CD14-positive monocyte (primary cell): Measurements from ENCODE around the gene HMOX1. TPM values are rescaled to one million over a fixed set of nuclear protein-coding genes. Genes with fewer than 3 reads are reported as not detected.

Experiments used
- DNase-seq, 3 donors: peaks; one replicate each; pipeline ENCODE4 v3.0.0-alpha.2; 2011 to 2022
- H2AFZ ChIP-seq: 2 replicates; pipeline ENCODE4 v1.6.0; 2012; ENCODE audit warnings: mild to moderate bottlenecking, low read depth, low read length, inconsistent platforms; ENCODE audit not compliant: insufficient read depth, poor library complexity, severe bottlenecking
- H3K27ac ChIP-seq, 2 donors: 1 replicate in 1 of 2; 2 replicates in 1 of 2; pipeline ENCODE4 v1.5.1; 2012 to 2013; ENCODE audit warnings: low read length in 2 of 2, control low read depth in 1 of 2, inconsistent platforms in 1 of 2, low read depth in 1 of 2, mild to moderate bottlenecking in 1 of 2
- H3K27me3 ChIP-seq, 2 donors: one replicate each; pipeline versions ENCODE4 v1.6.0 to v1.6.1; 2011 to 2013; ENCODE audit warnings: low read length in 2 of 2; ENCODE audit not compliant: control insufficient read depth in 2 of 2, insufficient read depth in 2 of 2
- H3K36me3 ChIP-seq, 2 donors: replicated peaks in 1 of 2; 1 replicate in 1 of 2; 2 replicates in 1 of 2; pipeline versions ENCODE4 v1.5.1 to v1.6.1; 2012 to 2013; ENCODE audit warnings: low read length in 2 of 2, control low read depth in 1 of 2, inconsistent platforms in 1 of 2, mild to moderate bottlenecking in 1 of 2; ENCODE audit not compliant: insufficient read depth in 2 of 2, control insufficient read depth in 1 of 2
- H3K4me1 ChIP-seq, 2 donors: 1 replicate in 1 of 2; 2 replicates in 1 of 2; pipeline versions ENCODE4 v1.5.1 to v1.6.1; 2012 to 2013; ENCODE audit warnings: low read length in 2 of 2, control low read depth in 1 of 2, inconsistent platforms in 1 of 2, mild to moderate bottlenecking in 1 of 2, moderate library complexity in 1 of 2; ENCODE audit not compliant: insufficient read depth in 2 of 2, control insufficient read depth in 1 of 2
- H3K4me2 ChIP-seq: replicated peaks from 2 replicates; pipeline ENCODE3; 2012; ENCODE audit warnings: low read length, moderate library complexity, mild to moderate bottlenecking; ENCODE audit not compliant: poor library complexity, severe bottlenecking; ENCODE audit errors: extremely low read depth
- H3K4me3 ChIP-seq, 3 experiments: fragments of 200-600 bp in 1 of 3; sonication (generic) in 1 of 3; replicated peaks in 1 of 3; 1 replicate in 2 of 3; 2 replicates in 1 of 3; pipeline ENCODE4 v1.5.1; 2011 to 2013; ENCODE audit warnings: low read length in 3 of 3, mild to moderate bottlenecking in 3 of 3, control low read depth in 2 of 3, low read depth in 2 of 3, inconsistent platforms in 1 of 3, moderate library complexity in 1 of 3
- H3K79me2 ChIP-seq: 2 replicates; pipeline ENCODE4 v1.6.0; 2012; ENCODE audit warnings: mild to moderate bottlenecking, control low read depth, inconsistent platforms, low read length, moderate library complexity; ENCODE audit not compliant: insufficient read depth
- H3K9ac ChIP-seq: 2 replicates; pipeline ENCODE4 v1.6.0; 2017; ENCODE audit warnings: low read length, mild to moderate bottlenecking; ENCODE audit not compliant: insufficient read depth, poor library complexity, severe bottlenecking
- H3K9me3 ChIP-seq, 2 donors: replicated peaks in 1 of 2; 1 replicate in 1 of 2; 2 replicates in 1 of 2; pipeline versions ENCODE4 v1.5.1 to v1.6.1; 2012 to 2013; ENCODE audit warnings: low read length in 2 of 2, control low read depth in 1 of 2; ENCODE audit not compliant: control insufficient read depth in 1 of 2, insufficient read depth in 1 of 2
- H4K20me1 ChIP-seq: 2 replicates; pipeline ENCODE4 v1.6.0; 2012; ENCODE audit warnings: mild to moderate bottlenecking, low read length, control low read depth, moderate library complexity; ENCODE audit not compliant: insufficient read depth
- H3K27ac Mint-ChIP-seq, 7 donors: one replicate each; pipeline ENCODE4 v1.8.0; 2020; ENCODE audit warnings: mild to moderate bottlenecking in 7 of 7, mixed read lengths in 7 of 7, moderate library complexity in 6 of 7, inconsistent platforms in 2 of 7
- H3K27me3 Mint-ChIP-seq, 3 donors: one replicate each; pipeline ENCODE4 v1.8.0; 2021 to 2022; ENCODE audit warnings: low read depth in 3 of 3, mild to moderate bottlenecking in 3 of 3, mixed read lengths in 3 of 3, moderate library complexity in 3 of 3, inconsistent platforms in 1 of 3
- H3K36me3 Mint-ChIP-seq, 2 donors: one replicate each; pipeline ENCODE4 v1.8.0; 2020; ENCODE audit warnings: mixed read lengths in 2 of 2, inconsistent platforms in 1 of 2, mild to moderate bottlenecking in 1 of 2
- H3K4me1 Mint-ChIP-seq: one replicate; pipeline ENCODE4 v1.8.0; 2020; ENCODE audit warnings: mild to moderate bottlenecking, mixed read lengths
- H3K4me3 Mint-ChIP-seq, 2 donors: one replicate each; pipeline ENCODE4 v1.8.0; 2020; ENCODE audit warnings: mild to moderate bottlenecking in 2 of 2, mixed read lengths in 2 of 2, moderate library complexity in 1 of 2
- H3K9me3 Mint-ChIP-seq, 7 donors: one replicate each; pipeline ENCODE4 v1.8.0; 2020 to 2022; ENCODE audit warnings: mixed read lengths in 7 of 7, mild to moderate bottlenecking in 6 of 7, moderate library complexity in 6 of 7, inconsistent platforms in 2 of 7
- WGBS: methylation state at CpG from one replicate; pipeline ENCODE4 v1.1.5; 2013; ENCODE audit warnings: missing lambda C conversion rate; ENCODE audit not compliant: insufficient coverage; 5-methylcytosine and 5-hydroxymethylcytosine counted together
- intact Hi-C, 2 donors: fragments of 100-400 bp; cut with micrococcal nuclease; formaldehyde crosslinking; loops; one replicate each; pipeline versions ENCODE4 v1.15.0 to v1.15.1; 2023
- polyA plus RNA-seq, 3 donors: library from polyadenylated mRNA; depleted of rRNA in 1 of 3; unstranded in 2 of 3; stranded (reverse) in 1 of 3; fragments of 300-500 nt in 2 of 3; fragments of >200 nt in 1 of 3; fragmentation: Illumina TruSeq in 2 of 3; gene quantifications; 1 replicate in 2 of 3; 2 replicates in 1 of 3; pipeline ENCODE4 v1.2.3, GENCODE V29; 2012 to 2021
- TF ChIP-seq, protein P1 (sequence below): fragments of 200-600 bp; IDR thresholded peaks from one replicate; pipeline ENCODE4 v1.8.0; 2022; ENCODE audit warnings: antibody characterized with exemption, mild to moderate bottlenecking

HMOX1 gene
- polyA plus RNA-seq, 3 donors: 180 to 233 (median 193) TPM

DNA sequence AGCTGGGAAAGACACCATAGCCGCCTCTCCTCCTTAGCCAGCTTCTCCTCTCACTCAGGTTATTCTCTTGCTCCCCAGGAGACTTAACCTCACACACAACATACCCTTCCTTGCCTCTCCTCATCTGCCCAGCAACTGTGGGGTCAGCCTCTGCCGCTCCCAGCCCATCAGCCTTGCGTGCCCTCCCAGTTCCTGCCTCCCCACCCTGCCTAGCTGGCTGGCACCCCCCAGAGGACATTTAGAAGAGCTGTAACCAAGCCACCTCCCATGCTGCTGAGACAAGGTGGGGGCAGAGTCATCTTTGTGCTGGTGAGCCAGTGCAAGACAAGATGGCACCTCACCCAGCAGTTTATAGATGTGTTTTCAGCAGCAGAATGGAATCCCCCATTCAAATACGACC lies 43.0 kb upstream of the HMOX1 start:
- WGBS: 93% methylated on average over 3 of the region's 4 CpGs

DNA sequence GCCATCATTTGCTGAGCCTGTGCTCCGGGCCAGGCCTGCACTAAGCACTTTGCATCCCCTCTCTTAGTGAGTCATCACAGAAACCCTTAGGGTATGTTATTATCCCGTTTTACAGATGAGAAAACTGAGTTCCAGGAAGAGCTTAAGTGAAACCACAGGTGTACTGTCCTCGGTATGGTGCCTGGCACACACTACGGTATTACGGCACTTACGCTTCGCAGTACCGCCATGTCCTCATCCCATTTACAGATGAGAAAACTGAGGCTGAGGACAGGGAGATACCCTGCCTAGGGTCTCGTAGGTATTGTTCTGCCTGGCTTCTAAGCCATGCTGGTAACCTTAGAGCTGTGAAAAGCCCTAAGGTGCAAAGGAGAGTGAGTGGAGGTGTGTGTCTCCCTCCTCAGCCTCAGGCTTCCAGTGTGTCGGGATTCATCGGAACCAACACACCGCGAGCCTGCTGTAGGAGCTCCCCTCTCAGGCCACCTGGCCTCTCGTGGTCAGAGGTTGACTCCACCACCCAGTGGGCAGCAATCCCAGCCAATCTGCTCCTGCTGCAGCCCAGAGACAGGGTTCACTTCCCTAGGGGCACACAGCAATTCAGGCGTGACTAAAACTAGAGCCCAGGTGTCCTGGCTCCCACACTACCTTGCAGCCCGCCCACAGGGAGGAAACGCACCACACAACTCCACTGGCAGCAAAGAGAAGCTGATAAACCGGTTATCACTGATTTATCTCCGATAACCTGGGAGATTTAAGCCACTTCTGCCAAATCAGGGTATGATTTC lies 39.6 kb upstream of the HMOX1 start:
- H3K4me3 ChIP-seq: no peak overlapping the region
- no peaks in the 10 kb centered on the region for H3K4me1 ChIP-seq
- DNase-seq: no peak
- peaks cover 29 to 59% of the 10 kb centered on the region in 2 donors for H3K36me3 Mint-ChIP-seq
- H3K9me3 ChIP-seq: no peaks in the 10 kb centered on the region
- H3K27ac ChIP-seq: no peak overlapping the region
- no peaks in the 10 kb centered on the region for H3K79me2 ChIP-seq
- no peak overlapping the region for H3K4me3 Mint-ChIP-seq
- H3K27me3 Mint-ChIP-seq: peaks cover 0 to 4% (median 2%) of the 10 kb centered on the region in 3 donors
- H3K9ac ChIP-seq: no peak overlapping the region
- no peaks in the 10 kb centered on the region for H3K4me1 Mint-ChIP-seq
- no peak overlapping the region for H3K4me2 ChIP-seq
- peak overlapping the region in 1 of 7 donors; percentile 11 for H3K27ac Mint-ChIP-seq
- H2AFZ ChIP-seq: no peak overlapping the region
- no peaks in the 10 kb centered on the region for H3K27me3 ChIP-seq
- TF ChIP-seq, protein P1, sequence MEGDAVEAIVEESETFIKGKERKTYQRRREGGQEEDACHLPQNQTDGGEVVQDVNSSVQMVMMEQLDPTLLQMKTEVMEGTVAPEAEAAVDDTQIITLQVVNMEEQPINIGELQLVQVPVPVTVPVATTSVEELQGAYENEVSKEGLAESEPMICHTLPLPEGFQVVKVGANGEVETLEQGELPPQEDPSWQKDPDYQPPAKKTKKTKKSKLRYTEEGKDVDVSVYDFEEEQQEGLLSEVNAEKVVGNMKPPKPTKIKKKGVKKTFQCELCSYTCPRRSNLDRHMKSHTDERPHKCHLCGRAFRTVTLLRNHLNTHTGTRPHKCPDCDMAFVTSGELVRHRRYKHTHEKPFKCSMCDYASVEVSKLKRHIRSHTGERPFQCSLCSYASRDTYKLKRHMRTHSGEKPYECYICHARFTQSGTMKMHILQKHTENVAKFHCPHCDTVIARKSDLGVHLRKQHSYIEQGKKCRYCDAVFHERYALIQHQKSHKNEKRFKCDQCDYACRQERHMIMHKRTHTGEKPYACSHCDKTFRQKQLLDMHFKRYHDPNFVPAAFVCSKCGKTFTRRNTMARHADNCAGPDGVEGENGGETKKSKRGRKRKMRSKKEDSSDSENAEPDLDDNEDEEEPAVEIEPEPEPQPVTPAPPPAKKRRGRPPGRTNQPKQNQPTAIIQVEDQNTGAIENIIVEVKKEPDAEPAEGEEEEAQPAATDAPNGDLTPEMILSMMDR: no peak
- WGBS: 98% methylated on average over 17 of the region's 19 CpGs
- peaks cover 95 to 100% of the 10 kb centered on the region in 2 donors for H3K36me3 ChIP-seq
- no peaks in the 10 kb centered on the region for H3K9me3 Mint-ChIP-seq
- intact Hi-C loops: loop anchor here in 1 of 2 donors (10.0 kb wide), 1 partner anchor 204 kb away; the partner anchor contains the start of gene RASD2
- peaks cover 47% of the 10 kb centered on the region for H4K20me1 ChIP-seq

More for the DNA sequence above, 43.0 kb upstream of the HMOX1 start:
- Histone ChIP-seq H3K4me1 (peaks cover 3% of the 10 kb centered on the region in 2 donors), H3K27ac (no peak overlapping the region), H3K79me2 (no peaks in the 10 kb centered on the region), H3K4me3 (no peak overlapping the region), H3K27me3 (no peaks in the 10 kb centered on the region), H3K36me3 (peaks cover 95 to 100% of the 10 kb centered on the region in 2 donors), H3K4me2 (no peak overlapping the region), H4K20me1 (peaks cover 46% of the 10 kb centered on the region), H2AFZ (no peak overlapping the region), H3K9me3 (no peaks in the 10 kb centered on the region), H3K9ac (no peak overlapping the region)
- TF ChIP-seq, protein P1: peak; percentile 8
- Mint-ChIP-seq H3K27ac (peak overlapping the region in 5 of 7 donors; percentile 44 to 84 (median 50)), H3K4me3 (no peak overlapping the region), H3K9me3 (no peaks in the 10 kb centered on the region), H3K36me3 (peaks cover 62 to 75% of the 10 kb centered on the region in 2 donors), H3K4me1 (peaks cover 12% of the 10 kb centered on the region), H3K27me3 (peaks cover 0 to 5% (median 3%) of the 10 kb centered on the region in 3 donors)
- intact Hi-C loops: no loop called here
- DNase-seq: no peak
